K562 (cell line): ENCODE data around the gene LMAN1. TPM values are rescaled to one million over a fixed set of nuclear protein-coding genes. Genes with fewer than 3 reads are reported as not detected.

ENCODE experiments used
- ATAC-seq: fragments of 200-7000 bp; cut with Tn5 transposase; 3 replicates; pipeline ENCODE4 v1.9.1; 2020; ENCODE audit warnings: moderate library complexity
- BruUV-seq: library from RNA; stranded (reverse); fragments of 400-500 nt; replicated peaks from 2 replicates; lab custom pipeline; 2021; lab: Mats Ljungman, UMichigan
- CTCF ChIA-PET: fragments of 300-600 bp; formaldehyde crosslinking; extraction: SDS; loops from one replicate; lab custom pipeline; 2021; ENCODE audit warnings: low intra/inter-chr PET ratio; lab: Yijun Ruan, JAX
- POLR2A ChIA-PET: fragments of 300-600, 350-650 bp; sonication (Branson Sonifier 250); formaldehyde crosslinking; extraction: SDS; loops from one replicate; lab custom pipeline; 2021; ENCODE audit warnings: antibody characterized with exemption, inconsistent platforms; lab: Yijun Ruan, JAX
- DNase-seq, 4 experiments: peaks; one replicate each; pipeline versions ENCODE4 v3.0.0 to v3.0.0-alpha.2; 2011 to 2018; ENCODE audit warnings: low spot score in 3 of 4, mixed read lengths in 3 of 4; ENCODE audit errors: extremely low read depth in 1 of 4
- FAIRE-seq: peaks from 2 replicates; lab custom pipeline; 2011; peaks lifted over from hg19 to GRCh38; lab: Jason Lieb, UNC
- H2AFZ ChIP-seq: 2 replicates; pipeline ENCODE4 v1.6.0; 2011; ENCODE audit warnings: low read depth, low read length, control low read depth, inconsistent platforms
- H3K27ac ChIP-seq: fragments of 200-600 bp; 3 replicates; pipeline ENCODE4 v1.8.0; 2011; ENCODE audit warnings: low read depth, mild to moderate bottlenecking, control low read depth, inconsistent platforms, low read length, moderate library complexity, mixed read lengths; ENCODE audit errors: extremely low read depth
- H3K27me3 ChIP-seq, 2 experiments: fragments of 300-600 bp in 1 of 2; 2 replicates in 1 of 2; 3 replicates in 1 of 2; pipeline versions ENCODE4 v1.6.0 to v1.8.0; 2011; ENCODE audit warnings: inconsistent platforms in 2 of 2, low read length in 2 of 2, mild to moderate bottlenecking in 1 of 2, mixed read lengths in 1 of 2, moderate library complexity in 1 of 2; ENCODE audit not compliant: control insufficient read depth in 2 of 2, insufficient read depth in 2 of 2
- H3K36me3 ChIP-seq: fragments of 300-600 bp; 3 replicates; pipeline ENCODE4 v1.8.0; 2011; ENCODE audit warnings: mild to moderate bottlenecking, low read length, inconsistent platforms; ENCODE audit not compliant: control insufficient read depth, insufficient read depth
- H3K4me1 ChIP-seq, 2 experiments: fragments of 200-600 bp in 1 of 2; replicated peaks in 1 of 2; 2 replicates in 1 of 2; 3 replicates in 1 of 2; pipeline versions ENCODE4 v1.5.1 to v1.8.0; 2011; ENCODE audit warnings: inconsistent platforms in 2 of 2, low read length in 2 of 2, mild to moderate bottlenecking in 1 of 2, mixed read lengths in 1 of 2, moderate library complexity in 1 of 2; ENCODE audit not compliant: control insufficient read depth in 2 of 2, insufficient read depth in 2 of 2
- H3K4me2 ChIP-seq: 2 replicates; pipeline ENCODE4 v1.6.1; 2011; ENCODE audit warnings: low read length, control low read depth, inconsistent platforms, mixed read lengths; ENCODE audit not compliant: insufficient read depth
- H3K4me3 ChIP-seq: fragments of 200-600 bp; sonication (generic), shearing (Covaris generic); 2 replicates; pipeline ENCODE4 v1.5.1; 2016; ENCODE audit warnings: control low read depth, inconsistent platforms
- H3K79me2 ChIP-seq: fragments of 200-600 bp; 3 replicates; pipeline ENCODE4 v1.8.0; 2011; ENCODE audit warnings: low read length, inconsistent platforms; ENCODE audit not compliant: control insufficient read depth, insufficient read depth
- H3K9ac ChIP-seq, 2 experiments: 2 replicates each; pipeline versions ENCODE4 v1.6.0 to v1.6.1; 2011; ENCODE audit warnings: low read depth in 2 of 2, low read length in 2 of 2, control low read depth in 1 of 2, inconsistent platforms in 1 of 2, mild to moderate bottlenecking in 1 of 2, mixed read lengths in 1 of 2; ENCODE audit not compliant: insufficient read depth in 1 of 2
- H3K9me1 ChIP-seq: one replicate; pipeline ENCODE4 v1.6.0; 2011; ENCODE audit warnings: inconsistent platforms, mild to moderate bottlenecking, low read length, moderate library complexity; ENCODE audit not compliant: control insufficient read depth, insufficient read depth
- H3K9me3 ChIP-seq: replicated peaks from 2 replicates; pipeline ENCODE4 v1.5.1; 2011; ENCODE audit warnings: low read depth, low read length, inconsistent platforms; ENCODE audit not compliant: control insufficient read depth, insufficient read depth
- H4K20me1 ChIP-seq: replicated peaks from 2 replicates; pipeline ENCODE4 v1.6.1; 2011; ENCODE audit warnings: low read length, inconsistent platforms, mixed read lengths; ENCODE audit not compliant: control insufficient read depth, insufficient read depth
- CGGBP1 ChIP-seq: fragments of 250-450 bp; sonication (Bioruptor Pico); IDR thresholded peaks from 2 replicates; pipeline ENCODE4 v1.9.0; 2021; ENCODE audit warnings: mild to moderate bottlenecking
- COPS2 ChIP-seq: fragments of 450-650 bp; conservative IDR thresholded peaks from 2 replicates; pipeline ENCODE4 v1.6.1; 2016; ENCODE audit warnings: mild to moderate bottlenecking, moderate library complexity
- E2F3 ChIP-seq: fragments of 250-450 bp; sonication (Bioruptor Pico); IDR thresholded peaks from 2 replicates; pipeline ENCODE4 v1.4.0; 2020; ENCODE audit warnings: mild to moderate bottlenecking
- HDAC3 ChIP-seq: fragments of 450-650 bp; IDR thresholded peaks from 2 replicates; pipeline ENCODE4 v1.6.1; 2018; ENCODE audit warnings: borderline replicate concordance, mild to moderate bottlenecking, moderate library complexity; ENCODE audit not compliant: partially characterized antibody
- KAT7 ChIP-seq: sonication (generic); formaldehyde crosslinking; IDR thresholded peaks from 2 replicates; pipeline ENCODE4 v1.8.0; 2022; ENCODE audit warnings: missing genetic modification reagents, mild to moderate bottlenecking, borderline replicate concordance
- MTA1 ChIP-seq: fragments of 450-650 bp; IDR thresholded peaks from 2 replicates; pipeline ENCODE4 v1.6.1; 2017; ENCODE audit warnings: borderline replicate concordance
- MTA3 ChIP-seq: fragments of 450-650 bp; formaldehyde crosslinking; IDR thresholded peaks from 2 replicates; pipeline ENCODE4 v1.6.1; 2017; ENCODE audit warnings: mild to moderate bottlenecking, borderline replicate concordance
- NFE2L1 ChIP-seq: fragments of 450-650 bp; IDR thresholded peaks from 2 replicates; pipeline ENCODE4 v1.6.1; 2016; ENCODE audit warnings: missing genetic modification characterization, low read depth, mild to moderate bottlenecking, missing compliant biosample characterization, moderate library complexity, borderline replicate concordance
- NR2C2 ChIP-seq, 2 experiments: fragments of 200-800 bp in 1 of 2; sonication (Bioruptor generic) in 1 of 2; sonication (generic) in 1 of 2; formaldehyde crosslinking in 1 of 2; IDR thresholded peaks; 2 replicates each; pipeline versions ENCODE4 v1.6.1 to v1.8.0; 2016 to 2022; ENCODE audit warnings: mild to moderate bottlenecking in 1 of 2, missing compliant biosample characterization in 1 of 2, missing genetic modification characterization in 1 of 2, missing genetic modification reagents in 1 of 2
- RBM17 ChIP-seq: fragments of 200-400 bp; formaldehyde crosslinking; IDR thresholded peaks from 2 replicates; pipeline ENCODE4 v1.6.1; 2017; ENCODE audit warnings: low read depth, mild to moderate bottlenecking, low read length, borderline replicate concordance
- ZNF133 ChIP-seq: fragments of 250-450 bp; sonication (Bioruptor Pico); IDR thresholded peaks from 2 replicates; pipeline ENCODE4 v1.4.0; 2020; ENCODE audit warnings: mild to moderate bottlenecking
- ZNF134 ChIP-seq: fragments of 250-450 bp; sonication (Bioruptor Pico); conservative IDR thresholded peaks from 2 replicates; pipeline ENCODE4 v1.4.0; 2020
- ZNF197 ChIP-seq: fragments of 200-800 bp; sonication (Bioruptor generic); IDR thresholded peaks from 2 replicates; pipeline ENCODE4 v1.6.1; 2016; ENCODE audit warnings: low read depth, missing genetic modification characterization, missing compliant biosample characterization
- ZNF217 ChIP-seq: sonication (generic); formaldehyde crosslinking; IDR thresholded peaks from 2 replicates; pipeline ENCODE4 v1.8.0; 2022; ENCODE audit warnings: mild to moderate bottlenecking, missing genetic modification reagents
- ZNF668 ChIP-seq: fragments of 250-450 bp; sonication (Bioruptor Pico); IDR thresholded peaks from 2 replicates; pipeline ENCODE4 v1.8.0; 2022; ENCODE audit warnings: mild to moderate bottlenecking, inconsistent platforms
- WGBS: fragments of 100-300 bp; shearing (Covaris generic); methylation state at CpG from one replicate; pipeline ENCODE4 v1.1.6; 2016; ENCODE audit warnings: low coverage, mixed read lengths; ENCODE audit not compliant: insufficient coverage; ENCODE audit errors: missing lambda C conversion rate; 5-methylcytosine and 5-hydroxymethylcytosine counted together
- in situ Hi-C: fragments of 300-500 bp; cut with MboI; formaldehyde crosslinking; loops from 4 replicates; pipeline ENCODE4 v1.15.0; 2018; ENCODE audit warnings: inconsistent platforms, mixed read lengths
- intact Hi-C: fragments of 100-400 bp; cut with micrococcal nuclease; formaldehyde crosslinking; loops from 2 replicates; pipeline ENCODE4 v1.14.2; 2022
- polyA plus RNA-seq, 8 experiments: library from polyadenylated mRNA; depleted of rRNA in 4 of 8; stranded (reverse) in 5 of 8; unstranded in 3 of 8; fragments of >200 nt; fragmentation: Nextera tagmentation in 2 of 8; fragmentation: Illumina TruSeq in 1 of 8; extraction: Ambion mirVana in 2 of 8; extraction: Trizol in 1 of 8; gene quantifications; 2 replicates each; pipeline versions ENCODE4 v1.2.1 to v1.2.3, GENCODE V29; 2011 to 2014; ENCODE audit warnings: inconsistent platforms in 1 of 8, missing spikeins in 1 of 8
- total RNA-seq, 7 experiments: library from RNA; depleted of rRNA in 6 of 7; stranded (reverse); fragments of >200 nt in 6 of 7; fragmentation: Illumina TruSeq in 2 of 7; extraction: Trizol in 2 of 7; gene quantifications; 2 replicates each; pipeline versions ENCODE4 v1.2.1 to v1.2.3, GENCODE V29; 2011 to 2021; ENCODE audit warnings: low replicate concordance in 1 of 7
- TF ChIP-seq, protein P1 (sequence below): fragments of 250-450 bp; sonication (Bioruptor Pico); IDR thresholded peaks from 2 replicates; pipeline ENCODE4 v1.4.0; 2020; ENCODE audit warnings: mild to moderate bottlenecking, moderate library complexity
- TF ChIP-seq, protein P2 (sequence below): fragments of 450-650 bp; formaldehyde crosslinking; IDR thresholded peaks from 2 replicates; pipeline ENCODE4 v1.4.0; 2020; ENCODE audit warnings: mild to moderate bottlenecking, mixed read lengths
- TF ChIP-seq, protein P3 (sequence below): sonication (generic); formaldehyde crosslinking; IDR thresholded peaks from 2 replicates; pipeline ENCODE4 v1.8.0; 2022; ENCODE audit warnings: mild to moderate bottlenecking, missing genetic modification reagents

LMAN1 gene
- total and polyA plus RNA-seq, 9 of the 15 experiments (the other 6 are each of a cell fraction or from before 2014, with no cell fraction given): 18.8 to 108 (median 71.2) TPM

DNA sequence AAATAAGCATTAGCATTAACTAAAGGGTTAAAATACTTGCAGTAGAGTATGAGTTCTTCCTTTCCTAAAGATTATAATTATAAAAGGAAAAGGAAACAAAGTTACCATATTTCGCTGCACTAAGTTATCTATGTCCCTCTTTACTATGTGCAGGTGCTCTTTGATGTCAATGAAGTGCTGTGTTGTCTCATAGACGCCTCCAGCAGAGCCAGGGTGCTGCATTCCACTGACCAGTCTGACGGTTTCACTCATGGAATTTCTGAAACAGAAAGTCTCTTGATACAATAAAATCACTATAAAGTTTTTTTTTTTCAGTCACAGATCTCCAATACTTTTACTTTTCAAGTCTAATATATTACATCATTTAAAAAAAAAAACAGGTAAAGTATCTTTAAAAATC is 26.1 kb downstream of the LMAN1 start:
- ChIA-PET POLR2A (no interaction called here), CTCF (no interaction called here)
- H3K4me2 ChIP-seq: no peak overlapping the region
- no peaks in the 10 kb centered on the region for H3K9me3 ChIP-seq
- FAIRE-seq (no peak), DNase-seq (no peak), ATAC-seq (no peak)
- peaks cover 92% of the 10 kb centered on the region for H3K36me3 ChIP-seq
- no peak overlapping the region for H3K9ac ChIP-seq
- no peaks in the 10 kb centered on the region for H3K27me3 ChIP-seq
- H2AFZ ChIP-seq: no peak overlapping the region
- in situ Hi-C loops (no loop called here), intact Hi-C loops (no loop called here)
- H3K79me2 ChIP-seq: no peaks in the 10 kb centered on the region
- H3K27ac ChIP-seq: no peak overlapping the region
- 96% methylated on average over 3 of the region's 3 CpGs for WGBS
- no peaks in the 10 kb centered on the region for H3K4me1 ChIP-seq
- no peak overlapping the region for H3K4me3 ChIP-seq
- no peaks in the 10 kb centered on the region for H3K9me1 ChIP-seq
- BruUV-seq: no TSS peak
- H4K20me1 ChIP-seq: no peaks in the 10 kb centered on the region
- no peak for TF ChIP-seq ZNF668 (CRISPR knock-in tag)
- no peak for TF ChIP-seq ZNF217
- TF ChIP-seq KAT7: no peak
- TF ChIP-seq ZNF133 (CRISPR knock-in tag): no peak
- no peak for TF ChIP-seq CGGBP1
- no peak for TF ChIP-seq ZNF134 (CRISPR knock-in tag)
- TF ChIP-seq ZNF197 (CRISPR knock-in tag): no peak
- TF ChIP-seq MTA1: no peak
- TF ChIP-seq, protein P1, sequence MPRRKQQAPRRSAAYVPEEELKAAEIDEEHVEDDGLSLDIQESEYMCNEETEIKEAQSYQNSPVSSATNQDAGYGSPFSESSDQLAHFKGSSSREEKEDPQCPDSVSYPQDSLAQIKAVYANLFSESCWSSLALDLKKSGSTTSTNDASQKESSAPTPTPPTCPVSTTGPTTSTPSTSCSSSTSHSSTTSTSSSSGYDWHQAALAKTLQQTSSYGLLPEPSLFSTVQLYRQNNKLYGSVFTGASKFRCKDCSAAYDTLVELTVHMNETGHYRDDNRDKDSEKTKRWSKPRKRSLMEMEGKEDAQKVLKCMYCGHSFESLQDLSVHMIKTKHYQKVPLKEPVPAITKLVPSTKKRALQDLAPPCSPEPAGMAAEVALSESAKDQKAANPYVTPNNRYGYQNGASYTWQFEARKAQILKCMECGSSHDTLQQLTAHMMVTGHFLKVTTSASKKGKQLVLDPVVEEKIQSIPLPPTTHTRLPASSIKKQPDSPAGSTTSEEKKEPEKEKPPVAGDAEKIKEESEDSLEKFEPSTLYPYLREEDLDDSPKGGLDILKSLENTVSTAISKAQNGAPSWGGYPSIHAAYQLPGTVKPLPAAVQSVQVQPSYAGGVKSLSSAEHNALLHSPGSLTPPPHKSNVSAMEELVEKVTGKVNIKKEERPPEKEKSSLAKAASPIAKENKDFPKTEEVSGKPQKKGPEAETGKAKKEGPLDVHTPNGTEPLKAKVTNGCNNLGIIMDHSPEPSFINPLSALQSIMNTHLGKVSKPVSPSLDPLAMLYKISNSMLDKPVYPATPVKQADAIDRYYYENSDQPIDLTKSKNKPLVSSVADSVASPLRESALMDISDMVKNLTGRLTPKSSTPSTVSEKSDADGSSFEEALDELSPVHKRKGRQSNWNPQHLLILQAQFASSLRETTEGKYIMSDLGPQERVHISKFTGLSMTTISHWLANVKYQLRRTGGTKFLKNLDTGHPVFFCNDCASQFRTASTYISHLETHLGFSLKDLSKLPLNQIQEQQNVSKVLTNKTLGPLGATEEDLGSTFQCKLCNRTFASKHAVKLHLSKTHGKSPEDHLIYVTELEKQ: no peak
- TF ChIP-seq NFE2L1 (tag): no peak
- no peak for TF ChIP-seq RBM17
- TF ChIP-seq MTA3: no peak
- TF ChIP-seq, protein P2, sequence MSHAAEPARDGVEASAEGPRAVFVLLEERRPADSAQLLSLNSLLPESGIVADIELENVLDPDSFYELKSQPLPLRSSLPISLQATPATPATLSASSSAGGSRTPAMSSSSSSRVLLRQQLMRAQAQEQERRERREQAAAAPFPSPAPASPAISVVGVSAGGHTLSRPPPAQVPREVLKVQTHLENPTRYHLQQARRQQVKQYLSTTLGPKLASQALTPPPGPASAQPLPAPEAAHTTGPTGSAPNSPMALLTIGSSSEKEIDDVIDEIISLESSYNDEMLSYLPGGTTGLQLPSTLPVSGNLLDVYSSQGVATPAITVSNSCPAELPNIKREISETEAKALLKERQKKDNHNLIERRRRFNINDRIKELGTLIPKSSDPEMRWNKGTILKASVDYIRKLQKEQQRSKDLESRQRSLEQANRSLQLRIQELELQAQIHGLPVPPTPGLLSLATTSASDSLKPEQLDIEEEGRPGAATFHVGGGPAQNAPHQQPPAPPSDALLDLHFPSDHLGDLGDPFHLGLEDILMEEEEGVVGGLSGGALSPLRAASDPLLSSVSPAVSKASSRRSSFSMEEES (CRISPR knock-in tag): no peak
- no peak for TF ChIP-seq HDAC3
- TF ChIP-seq NR2C2 (CRISPR knock-in tag; IDR thresholded peaks at IDR 0.05): no peak
- TF ChIP-seq NR2C2 (tag; IDR thresholded peaks at IDR 0.05): no peak
- TF ChIP-seq E2F3 (CRISPR knock-in tag): no peak
- TF ChIP-seq, protein P3, sequence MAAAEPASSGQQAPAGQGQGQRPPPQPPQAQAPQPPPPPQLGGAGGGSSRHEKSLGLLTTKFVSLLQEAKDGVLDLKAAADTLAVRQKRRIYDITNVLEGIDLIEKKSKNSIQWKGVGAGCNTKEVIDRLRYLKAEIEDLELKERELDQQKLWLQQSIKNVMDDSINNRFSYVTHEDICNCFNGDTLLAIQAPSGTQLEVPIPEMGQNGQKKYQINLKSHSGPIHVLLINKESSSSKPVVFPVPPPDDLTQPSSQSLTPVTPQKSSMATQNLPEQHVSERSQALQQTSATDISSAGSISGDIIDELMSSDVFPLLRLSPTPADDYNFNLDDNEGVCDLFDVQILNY: no peak
- no peak for TF ChIP-seq COPS2
